OCI-LY3 (cell line): Measurements from ENCODE around the gene CABP2.

Experiments used
- EZH2phosphoT487 ChIP-seq: fragments of 200-600 bp; shearing (Covaris generic); IDR thresholded peaks from 2 replicates; pipeline ENCODE4 v1.6.1; 2018; ENCODE audit warnings: antibody characterized with exemption, mixed run types, low read depth
- TF ChIP-seq, protein P1 (sequence below): fragments of 200-600, 300-600 bp; sonication (generic); IDR thresholded peaks from 2 replicates; pipeline ENCODE4 v1.5.1; 2014; ENCODE audit warnings: antibody characterized with exemption, low read length, low read depth

DNA sequence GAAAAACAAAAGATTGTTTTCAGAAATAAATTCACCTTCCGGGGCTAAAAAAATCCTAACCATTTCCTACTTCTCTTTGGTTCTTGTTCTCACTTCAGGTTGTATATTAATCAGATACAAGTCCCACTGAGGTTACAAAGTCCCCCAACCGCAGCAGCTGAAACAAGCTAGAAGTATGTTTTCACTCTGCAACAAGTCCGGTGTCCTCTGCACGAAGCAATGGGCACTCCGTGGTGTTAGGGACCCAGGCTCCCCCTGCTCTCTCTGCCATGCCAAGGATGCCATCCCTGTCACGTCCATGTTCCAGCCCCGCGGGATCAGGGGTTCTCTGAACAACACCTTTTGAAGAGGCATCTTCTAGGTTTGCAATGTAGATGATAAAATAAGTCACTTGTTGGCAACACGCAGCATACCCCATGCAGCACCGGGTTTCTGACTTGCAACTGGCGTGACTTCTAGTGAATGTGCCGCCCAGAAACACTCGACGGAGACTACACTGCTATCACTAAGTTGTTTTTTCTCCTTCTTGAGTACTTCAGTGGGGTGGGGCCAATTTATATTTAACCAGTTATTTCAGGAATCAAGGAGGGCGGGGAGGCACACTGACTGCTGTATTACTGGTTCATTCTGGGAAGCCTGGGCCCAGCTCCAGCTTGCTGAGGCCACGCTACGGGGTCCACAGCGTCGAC is 35.0 kb upstream of the CABP2 start:
- TF ChIP-seq, protein P1, sequence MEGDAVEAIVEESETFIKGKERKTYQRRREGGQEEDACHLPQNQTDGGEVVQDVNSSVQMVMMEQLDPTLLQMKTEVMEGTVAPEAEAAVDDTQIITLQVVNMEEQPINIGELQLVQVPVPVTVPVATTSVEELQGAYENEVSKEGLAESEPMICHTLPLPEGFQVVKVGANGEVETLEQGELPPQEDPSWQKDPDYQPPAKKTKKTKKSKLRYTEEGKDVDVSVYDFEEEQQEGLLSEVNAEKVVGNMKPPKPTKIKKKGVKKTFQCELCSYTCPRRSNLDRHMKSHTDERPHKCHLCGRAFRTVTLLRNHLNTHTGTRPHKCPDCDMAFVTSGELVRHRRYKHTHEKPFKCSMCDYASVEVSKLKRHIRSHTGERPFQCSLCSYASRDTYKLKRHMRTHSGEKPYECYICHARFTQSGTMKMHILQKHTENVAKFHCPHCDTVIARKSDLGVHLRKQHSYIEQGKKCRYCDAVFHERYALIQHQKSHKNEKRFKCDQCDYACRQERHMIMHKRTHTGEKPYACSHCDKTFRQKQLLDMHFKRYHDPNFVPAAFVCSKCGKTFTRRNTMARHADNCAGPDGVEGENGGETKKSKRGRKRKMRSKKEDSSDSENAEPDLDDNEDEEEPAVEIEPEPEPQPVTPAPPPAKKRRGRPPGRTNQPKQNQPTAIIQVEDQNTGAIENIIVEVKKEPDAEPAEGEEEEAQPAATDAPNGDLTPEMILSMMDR, result no peak
- no peak for TF ChIP-seq EZH2phosphoT487
